ENCODE data around the gene EIF4G3.
"Not testable (repeated sequence)": the region's sequence is repeated elsewhere in the genome, so short reads cannot be mapped to it uniquely, and the experiment has no call there.

EIF4G3 gene

GRCh38 chr1:21139601-21140000 lies 37.1 kb downstream of the EIF4G3 start:
- no peak for DNase-seq
- peaks cover 56% of the 10 kb centered on the region for H3K36me3 Mint-ChIP-seq (ENCODE audit: low read depth)
- H3K27me3 Mint-ChIP-seq (ENCODE audit: low read depth, poor library complexity), result no peaks in the 10 kb centered on the region
- peaks cover 3% of the 10 kb centered on the region for H3K9me3 Mint-ChIP-seq
- H3K4me1 Mint-ChIP-seq, result peaks cover 11% of the 10 kb centered on the region
- no peak for TF ChIP-seq CTCF (IDR thresholded peaks at IDR 0.05)
- H3K4me3 Mint-ChIP-seq, result no peak overlapping the region
- H3K27ac Mint-ChIP-seq, result no peak overlapping the region

GRCh38 chr1:21136344-21136743 lies 40.4 kb downstream of the EIF4G3 start:
- H3K9me3 Mint-ChIP-seq; DNase-seq; H3K27ac Mint-ChIP-seq; H3K4me1 Mint-ChIP-seq; H3K27me3 Mint-ChIP-seq (ENCODE audit: low read depth, poor library complexity); H3K4me3 Mint-ChIP-seq: not testable (repeated sequence)
- H3K36me3 Mint-ChIP-seq (ENCODE audit: low read depth), result peaks cover 71% of the 10 kb centered on the region

GRCh38 chr1:21131200-21131599 lies 45.5 kb downstream of the EIF4G3 start:
- Mint-ChIP-seq H3K27ac (no peak overlapping the region), H3K4me3 (no peak overlapping the region), H3K36me3 (ENCODE audit: low read depth) (peaks cover 71% of the 10 kb centered on the region), H3K4me1 (peaks cover 21% of the 10 kb centered on the region), H3K9me3 (peaks cover 16% of the 10 kb centered on the region), H3K27me3 (ENCODE audit: low read depth, poor library complexity) (no peaks in the 10 kb centered on the region)
- no peak for TF ChIP-seq CTCF (IDR thresholded peaks at IDR 0.05)
- no peak for DNase-seq

- Mint-ChIP-seq H3K4me1 (peaks cover 26% of the 10 kb centered on the region), H3K9me3 (peaks cover 16% of the 10 kb centered on the region), H3K27me3 (ENCODE audit: low read depth, poor library complexity) (no peaks in the 10 kb centered on the region), H3K27ac (peak overlapping the region; percentile 67), H3K36me3 (ENCODE audit: low read depth) (peaks cover 60% of the 10 kb centered on the region), H3K4me3 (no peak overlapping the region)
- DNase-seq, result no peak
- TF ChIP-seq CTCF (IDR thresholded peaks at IDR 0.05), result no peak
Observed at GRCh38 chr1:21129407-21129806, 47.3 kb downstream of the EIF4G3 start.

- peaks cover 9% of the 10 kb centered on the region for H3K9me3 Mint-ChIP-seq
- no peak for TF ChIP-seq CTCF (IDR thresholded peaks at IDR 0.05)
- peaks cover 35% of the 10 kb centered on the region for H3K4me1 Mint-ChIP-seq
- H3K36me3 Mint-ChIP-seq (ENCODE audit: low read depth), result peaks cover 50% of the 10 kb centered on the region
- peak; percentile 21 for DNase-seq
- H3K27me3 Mint-ChIP-seq (ENCODE audit: low read depth, poor library complexity), result no peaks in the 10 kb centered on the region
- H3K4me3 Mint-ChIP-seq, result no peak overlapping the region
- peak overlapping the region; percentile 27 for H3K27ac Mint-ChIP-seq
Observed at GRCh38 chr1:21126324-21126723, 50.4 kb downstream of the EIF4G3 start.

- Mint-ChIP-seq H3K4me1 (peaks cover 35% of the 10 kb centered on the region), H3K27ac (no peak overlapping the region), H3K9me3 (no peaks in the 10 kb centered on the region), H3K4me3 (no peak overlapping the region), H3K27me3 (ENCODE audit: low read depth, poor library complexity) (no peaks in the 10 kb centered on the region), H3K36me3 (ENCODE audit: low read depth) (peaks cover 35% of the 10 kb centered on the region)
- DNase-seq, result no peak
- no peak for TF ChIP-seq CTCF (IDR thresholded peaks at IDR 0.05)
Observed at GRCh38 chr1:21124846-21125245, 51.9 kb downstream of the EIF4G3 start.

Measured in nephron progenitor cell (in vitro differentiated cells).